ENCODE measurements around the gene ENAH.

Gene ENAH

GRCh38 chr1:225554216-225554812 is 98.6 kb downstream of the ENAH start:
- DNase-seq = peak in 1 of 3 experiments; percentile 41

GRCh38 chr1:225549821-225550220 is 103.1 kb downstream of the ENAH start:
- DNase-seq = no peak

DNA sequence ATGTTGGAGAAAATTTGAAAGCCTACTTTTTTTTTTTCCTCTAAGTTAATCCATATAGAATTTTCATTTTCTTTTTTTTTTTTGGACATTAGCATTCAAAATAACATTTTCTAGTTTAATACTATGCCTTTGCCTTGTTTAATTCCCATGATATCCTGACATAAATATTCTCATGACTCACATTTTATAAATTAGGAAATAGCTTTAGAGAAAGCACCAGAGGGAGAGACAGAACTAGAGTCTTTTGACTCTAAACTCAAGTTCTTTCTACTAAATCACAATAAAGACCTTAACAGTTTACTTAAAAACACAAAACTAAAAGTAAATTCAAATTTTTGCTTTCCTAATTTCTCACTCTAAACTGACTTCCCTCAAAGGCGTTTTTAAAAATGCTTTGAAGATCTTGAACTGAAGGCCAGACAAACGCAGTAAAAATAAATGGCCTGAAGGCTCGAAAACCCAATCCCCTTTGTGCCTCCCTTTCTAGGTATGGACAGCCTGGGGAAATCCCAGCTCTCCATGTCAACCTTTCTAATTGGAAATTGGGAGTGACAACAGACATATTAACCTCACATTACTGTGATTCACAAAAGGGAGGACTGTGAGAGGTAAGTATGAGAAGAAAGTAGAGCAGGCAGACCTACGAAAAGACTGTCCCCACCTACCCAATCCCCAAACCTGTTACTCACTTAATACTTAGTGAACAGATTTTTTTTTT is 104.6 kb downstream of the ENAH start:
- no peak for DNase-seq

- peak in 1 of 3 experiments; percentile 16 for DNase-seq
Measured at GRCh38 chr1:225545649-225546048, 107.3 kb downstream of the ENAH start.

GRCh38 chr1:225544924-225545323 is 108.0 kb downstream of the ENAH start:
- peak in 2 of 3 experiments; percentile 20 to 78 for DNase-seq

- peak in 1 of 3 experiments; percentile 68 for DNase-seq
Measured at GRCh38 chr1:225544263-225544662, 108.7 kb downstream of the ENAH start.

DNA sequence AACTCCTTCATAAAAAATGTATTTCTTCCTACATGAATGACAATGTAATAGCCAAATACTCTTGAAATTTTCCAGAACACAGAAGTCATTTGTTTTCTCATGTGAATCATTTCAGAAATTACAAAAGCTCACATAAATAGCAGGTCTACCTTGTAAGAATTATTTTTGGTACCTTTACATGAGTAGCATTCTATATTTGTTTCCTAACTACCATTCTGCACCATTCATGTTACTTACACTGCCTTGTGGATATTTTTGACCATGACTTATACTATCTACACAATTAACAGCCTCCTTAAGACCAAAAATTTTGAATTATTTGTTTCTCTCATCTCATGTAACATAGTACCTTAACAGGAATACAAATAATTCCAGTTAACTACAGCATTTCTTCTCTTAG is 109.6 kb downstream of the ENAH start:
- no peak for DNase-seq

DNA sequence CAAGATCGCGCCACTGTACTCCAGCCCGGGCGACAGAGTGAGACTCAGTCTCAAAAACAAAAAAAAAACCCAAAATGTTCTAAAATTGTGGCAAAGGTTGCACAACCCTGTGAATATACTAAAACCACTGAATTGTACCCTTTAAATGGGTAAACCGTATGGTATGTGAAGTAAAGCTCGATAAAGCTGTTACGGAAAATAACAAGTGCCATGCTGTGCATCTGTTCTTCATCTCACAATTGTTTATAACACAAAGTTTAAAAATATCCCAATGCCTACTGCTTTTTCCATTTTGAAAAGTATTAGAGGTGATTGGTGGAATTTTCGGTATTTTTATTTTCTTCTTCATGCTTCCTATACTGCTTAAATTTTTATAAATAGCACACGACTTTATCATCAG is 111.5 kb downstream of the ENAH start:
- no peak for DNase-seq

DNA sequence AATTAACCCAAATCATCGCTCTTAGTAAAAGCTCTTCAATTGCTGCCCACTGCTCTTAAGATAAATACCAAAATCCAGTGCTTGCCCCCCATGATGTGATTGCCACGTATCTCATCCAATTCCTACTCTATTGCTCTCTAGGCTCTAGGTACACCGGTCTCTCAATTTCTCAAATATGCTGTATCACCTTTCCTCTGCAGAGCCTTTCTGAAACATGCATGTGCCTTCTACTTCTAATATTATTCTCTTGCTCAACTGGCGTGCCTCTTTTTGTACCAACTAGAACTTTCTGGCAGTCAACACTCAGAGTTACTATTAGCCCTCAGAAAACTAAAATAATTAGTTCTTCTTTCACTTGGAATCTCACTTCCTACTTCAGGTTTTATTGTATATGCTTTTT is 113.3 kb downstream of the ENAH start:
- DNase-seq = no peak

- DNase-seq = no peak
Measured at GRCh38 chr1:225539069-225539468, 113.9 kb downstream of the ENAH start.

- DNase-seq = peak in 1 of 3 experiments; percentile 12
Measured at GRCh38 chr1:225537554-225538251, 115.2 kb downstream of the ENAH start.

GRCh38 chr1:225535280-225535679 is 117.6 kb downstream of the ENAH start:
- no peak for DNase-seq

DNA sequence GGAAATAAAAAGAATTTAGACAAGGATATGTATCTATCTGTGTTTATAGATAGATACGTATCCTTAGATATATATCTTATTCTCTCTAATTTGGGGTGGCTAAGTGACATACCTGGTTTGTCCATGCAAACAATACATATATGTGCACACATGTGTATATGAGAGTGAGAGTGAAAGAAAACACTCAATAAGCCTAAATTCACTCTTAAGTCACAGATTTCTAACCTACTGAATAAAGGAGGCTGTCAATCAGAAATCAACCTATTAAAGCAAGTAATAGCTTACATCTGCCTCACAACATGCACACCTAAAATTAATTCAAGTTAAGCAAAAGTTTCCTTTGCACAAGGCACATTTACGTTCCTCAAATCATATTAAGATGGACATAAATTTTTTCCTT is 118.2 kb downstream of the ENAH start:
- DNase-seq = no peak

- DNase-seq = no peak
Measured at GRCh38 chr1:225534135-225534534, 118.8 kb downstream of the ENAH start.

GRCh38 chr1:225533238-225533637 is 119.7 kb downstream of the ENAH start:
- DNase-seq = peak in 1 of 3 experiments; percentile 47

- DNase-seq = peak in 2 of 3 experiments; percentile 19 to 75
Measured at GRCh38 chr1:225532240-225532944, 120.5 kb downstream of the ENAH start.

DNA sequence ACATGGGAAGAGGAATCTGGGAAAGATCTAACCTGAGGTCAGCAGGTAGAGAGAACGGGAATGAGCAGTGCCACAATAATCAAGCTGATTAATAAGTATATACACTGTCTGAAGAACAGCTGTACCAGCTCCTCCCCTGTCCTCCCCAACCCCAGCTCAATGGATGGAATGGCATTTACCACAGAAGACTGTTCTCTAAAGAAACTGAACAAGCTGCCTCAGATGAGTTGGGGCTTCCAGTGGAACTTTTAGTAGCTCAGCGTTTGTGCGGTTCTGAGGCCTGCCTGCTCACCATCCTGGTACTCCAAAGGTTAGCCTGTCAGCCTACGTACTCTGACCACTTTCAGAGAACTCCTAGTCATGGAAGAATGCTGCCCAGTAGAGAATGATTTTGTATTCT is 123.2 kb downstream of the ENAH start:
- no peak for DNase-seq

DNA sequence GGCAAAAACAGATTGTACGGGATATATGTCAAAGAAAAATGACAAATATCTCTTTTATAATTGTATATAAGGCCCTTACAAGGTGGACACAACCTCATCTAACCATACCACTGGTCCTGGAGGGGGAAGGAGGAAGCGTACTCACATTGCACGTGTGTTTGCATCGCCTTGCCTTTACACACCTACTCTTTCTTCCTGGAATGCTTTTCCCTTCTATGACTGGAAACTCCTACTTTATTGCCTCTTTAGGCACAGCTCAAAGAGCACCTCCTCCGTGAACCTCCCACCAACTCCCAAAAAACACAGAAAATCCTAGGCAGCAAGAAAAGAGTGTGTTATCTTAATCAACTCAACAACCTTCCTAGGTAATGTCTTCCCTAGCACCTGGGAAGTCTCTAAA is 125.3 kb downstream of the ENAH start:
- DNase-seq = no peak

GRCh38 chr1:225526878-225527277 is 126.0 kb downstream of the ENAH start:
- no peak for DNase-seq

DNA sequence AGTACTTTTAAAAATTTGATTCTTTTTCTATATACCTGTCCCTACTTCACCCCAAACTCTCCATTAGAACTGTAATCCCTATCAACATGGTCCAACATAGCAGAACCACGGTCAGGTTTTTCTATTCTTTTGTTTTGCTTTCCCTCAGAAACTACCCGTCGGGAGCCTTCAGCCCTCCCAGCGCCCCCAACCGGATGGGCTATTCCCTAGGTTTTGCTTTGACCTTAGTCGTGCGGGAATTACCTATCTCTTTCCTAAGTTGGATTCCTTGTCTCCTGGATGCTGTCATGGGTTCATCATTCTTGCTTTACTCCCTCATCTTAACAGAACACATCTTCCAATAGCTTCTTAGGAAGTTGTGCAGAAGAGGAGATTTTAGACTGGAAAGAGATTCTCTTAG is 127.5 kb downstream of the ENAH start:
- DNase-seq = no peak

GRCh38 chr1:225524570-225524969 is 128.4 kb downstream of the ENAH start:
- DNase-seq = no peak

DNA sequence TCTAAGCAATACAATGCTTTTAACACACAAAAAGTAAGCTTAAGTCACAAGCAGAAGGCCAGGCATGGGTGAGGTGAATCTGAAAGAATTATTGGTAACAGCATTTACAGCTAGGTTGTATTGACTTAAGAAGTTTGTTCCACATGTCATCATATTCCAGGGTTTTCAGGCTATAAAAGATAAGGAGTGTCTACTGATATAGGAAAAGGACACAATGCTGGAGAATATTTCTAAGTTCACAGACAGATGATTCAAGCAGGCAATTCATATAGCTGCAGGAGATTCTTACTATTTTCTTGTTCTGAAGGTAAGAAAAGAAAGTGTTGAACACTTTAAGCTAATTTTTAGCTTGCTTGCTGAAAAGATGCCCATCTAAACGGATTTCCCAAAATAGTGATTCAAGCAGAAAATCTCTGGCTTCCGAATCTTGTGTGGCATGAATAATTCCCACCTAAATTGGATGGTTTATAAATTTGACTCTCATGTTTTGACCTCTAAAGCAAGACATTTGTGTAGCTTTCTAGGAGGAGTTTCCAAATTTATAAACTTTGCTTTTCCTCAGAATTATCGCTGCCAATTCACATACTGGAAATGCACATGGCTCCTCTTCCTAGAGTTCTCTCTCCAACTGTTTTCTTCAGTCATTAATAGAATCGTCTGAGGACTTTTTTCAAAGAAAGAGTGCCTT is 129.5 kb downstream of the ENAH start:
- DNase-seq = no peak
